ENCODE measurements around the gene FYN. TPM values are rescaled to one million over a fixed set of nuclear protein-coding genes. Genes with fewer than 3 reads are reported as not detected.
A peak's percentile ranks its signal among the peaks of the same experiment; 100 is the strongest.

The FYN gene
- total RNA-seq, 4 donors from 2014 or later: 143 to 219 (median 165) TPM

DNA sequence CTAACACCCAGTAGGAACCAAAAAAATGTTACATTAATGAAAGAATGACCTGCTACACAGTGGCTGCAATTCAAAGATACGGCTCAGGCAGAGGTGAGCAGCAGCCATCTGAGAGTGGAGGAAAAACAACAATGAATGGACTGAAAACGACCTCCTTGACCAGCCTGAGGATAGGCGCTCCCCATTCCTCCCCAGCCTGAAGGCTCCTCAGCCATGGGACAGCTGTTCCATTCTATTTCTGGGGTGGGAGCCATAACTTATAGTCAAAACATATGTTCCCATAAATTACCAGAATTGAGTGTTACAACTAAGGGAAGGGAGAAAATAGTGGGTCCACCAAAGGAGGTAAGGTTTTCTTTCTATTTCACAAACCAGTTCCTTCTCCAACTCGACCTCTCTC, 27.2 kb downstream of the FYN start:
- no peak overlapping the region for H3K4me3 ChIP-seq
- H3K27ac ChIP-seq: peak overlapping the region in 1 of 4 donors; percentile 77
- TF ChIP-seq POLR2A (IDR thresholded peaks at IDR 0.05): no peak
- TF ChIP-seq, protein P1, sequence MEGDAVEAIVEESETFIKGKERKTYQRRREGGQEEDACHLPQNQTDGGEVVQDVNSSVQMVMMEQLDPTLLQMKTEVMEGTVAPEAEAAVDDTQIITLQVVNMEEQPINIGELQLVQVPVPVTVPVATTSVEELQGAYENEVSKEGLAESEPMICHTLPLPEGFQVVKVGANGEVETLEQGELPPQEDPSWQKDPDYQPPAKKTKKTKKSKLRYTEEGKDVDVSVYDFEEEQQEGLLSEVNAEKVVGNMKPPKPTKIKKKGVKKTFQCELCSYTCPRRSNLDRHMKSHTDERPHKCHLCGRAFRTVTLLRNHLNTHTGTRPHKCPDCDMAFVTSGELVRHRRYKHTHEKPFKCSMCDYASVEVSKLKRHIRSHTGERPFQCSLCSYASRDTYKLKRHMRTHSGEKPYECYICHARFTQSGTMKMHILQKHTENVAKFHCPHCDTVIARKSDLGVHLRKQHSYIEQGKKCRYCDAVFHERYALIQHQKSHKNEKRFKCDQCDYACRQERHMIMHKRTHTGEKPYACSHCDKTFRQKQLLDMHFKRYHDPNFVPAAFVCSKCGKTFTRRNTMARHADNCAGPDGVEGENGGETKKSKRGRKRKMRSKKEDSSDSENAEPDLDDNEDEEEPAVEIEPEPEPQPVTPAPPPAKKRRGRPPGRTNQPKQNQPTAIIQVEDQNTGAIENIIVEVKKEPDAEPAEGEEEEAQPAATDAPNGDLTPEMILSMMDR (IDR thresholded peaks at IDR 0.05): no peak
- no peak for TF ChIP-seq EP300 (IDR thresholded peaks at IDR 0.05)
- no peaks in the 10 kb centered on the region for H3K27me3 ChIP-seq
- 59 to 68% methylated on average over 4 of the region's 4 CpGs for WGBS, 2 donors
- H3K36me3 ChIP-seq: no peaks in the 10 kb centered on the region
- peaks cover 0 to 100% (median 67%) of the 10 kb centered on the region in 4 donors for H3K4me1 ChIP-seq
- DNase-seq (ENCODE audit: low spot score in 2 of 2): no peak
- no peaks in the 10 kb centered on the region for H3K9me3 ChIP-seq

DNA sequence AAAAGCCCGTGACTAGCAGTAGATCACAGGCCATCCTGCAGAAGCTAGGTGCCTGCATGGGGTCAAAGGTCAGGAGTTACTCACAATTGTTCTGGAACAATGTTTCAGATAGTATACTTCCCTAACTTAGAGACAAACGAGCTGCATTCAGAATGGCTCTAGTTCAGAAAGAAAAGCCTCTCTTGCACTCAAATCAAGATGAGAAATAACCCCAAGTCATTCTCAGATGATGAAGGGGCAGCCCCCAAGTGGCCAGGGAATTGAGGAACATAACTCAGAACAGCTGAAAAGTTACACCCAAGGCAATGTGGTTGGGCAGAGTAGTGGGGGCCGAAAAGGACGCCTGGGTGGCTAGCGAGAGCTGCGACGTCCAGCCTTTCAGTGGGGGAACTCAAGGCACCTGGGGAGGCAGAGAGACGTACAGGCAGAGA, 27.8 kb downstream of the FYN start:
- peaks cover 0 to 100% (median 65%) of the 10 kb centered on the region in 4 donors for H3K4me1 ChIP-seq

DNA sequence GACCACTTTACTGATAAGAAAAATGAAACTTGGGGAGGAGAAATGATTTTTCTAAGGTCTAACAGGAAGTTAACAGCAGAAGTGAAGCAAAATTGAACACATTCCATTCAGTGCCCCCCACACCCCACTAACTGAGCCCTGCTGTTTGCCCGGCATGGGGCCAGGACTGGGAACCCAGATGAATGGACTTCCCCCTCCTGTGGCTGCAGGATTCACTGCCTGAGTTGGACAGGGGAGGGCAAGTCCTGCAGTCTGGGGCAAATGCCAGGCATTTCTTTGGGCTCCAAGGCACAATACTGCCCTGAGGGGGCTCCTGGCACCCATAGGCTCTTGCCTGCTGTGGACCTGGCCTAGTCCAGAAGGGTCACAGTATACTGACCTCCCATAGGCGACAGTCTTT, 28.3 kb downstream of the FYN start:
- Histone ChIP-seq H3K4me1 (peaks cover 0 to 100% (median 67%) of the 10 kb centered on the region in 4 donors), H3K9me3 (no peaks in the 10 kb centered on the region), H3K36me3 (no peaks in the 10 kb centered on the region), H3K4me3 (no peak overlapping the region), H3K27ac (peak overlapping the region in 3 of 4 donors; percentile 44 to 77 (median 67)), H3K27me3 (no peaks in the 10 kb centered on the region)
- TF ChIP-seq, protein P1 (IDR thresholded peaks at IDR 0.05): peak in 2 of 5 experiments; percentile 7 to 14
- no peak for TF ChIP-seq POLR2A (IDR thresholded peaks at IDR 0.05)
- 38 to 40% methylated on average over 2 of the region's 2 CpGs for WGBS, 2 donors
- DNase-seq (ENCODE audit: low spot score in 2 of 2): no peak

More for the DNA sequence above, 27.8 kb downstream of the FYN start:
- Histone ChIP-seq H3K27me3 (no peaks in the 10 kb centered on the region), H3K27ac (peak overlapping the region in 2 of 4 donors; percentile 67 to 77), H3K36me3 (no peaks in the 10 kb centered on the region), H3K9me3 (no peaks in the 10 kb centered on the region), H3K4me3 (no peak overlapping the region)
- TF ChIP-seq EP300 (IDR thresholded peaks at IDR 0.05) (no peak), POLR2A (IDR thresholded peaks at IDR 0.05) (no peak)
- TF ChIP-seq, protein P1 (IDR thresholded peaks at IDR 0.05): no peak
- DNase-seq (ENCODE audit: low spot score in 2 of 2): no peak
- WGBS, 2 donors: 57 to 60% methylated on average over 8 of the region's 8 CpGs

DNA sequence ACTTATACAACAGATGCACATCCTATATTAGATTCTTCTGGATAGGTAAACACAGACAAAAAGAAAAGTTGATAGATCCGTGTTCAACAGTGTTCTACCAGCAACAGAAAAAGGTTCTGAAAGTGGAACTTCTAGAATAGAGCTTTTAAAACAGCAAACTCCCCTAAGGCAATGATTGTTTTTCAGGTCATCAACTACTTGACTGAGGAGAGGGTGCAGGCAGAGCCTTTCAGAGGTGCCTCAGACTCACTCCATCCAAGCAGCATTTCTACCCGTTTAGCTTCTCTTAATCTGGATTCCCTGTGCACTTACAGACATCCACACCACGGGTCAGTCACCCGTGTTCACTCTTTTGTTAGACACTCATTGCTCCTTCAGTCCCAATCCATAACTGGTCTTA, 28.9 kb downstream of the FYN start:
- Histone ChIP-seq H3K36me3 (no peaks in the 10 kb centered on the region), H3K27me3 (no peaks in the 10 kb centered on the region), H3K4me3 (no peak overlapping the region), H3K27ac (peak overlapping the region in 3 of 4 donors; percentile 44 to 77 (median 67)), H3K4me1 (peaks cover 0 to 97% (median 63%) of the 10 kb centered on the region in 4 donors), H3K9me3 (no peaks in the 10 kb centered on the region)
- DNase-seq (ENCODE audit: low spot score in 2 of 2): no peak
- 42 to 49% methylated on average over 4 of the region's 4 CpGs for WGBS, 2 donors
- TF ChIP-seq, protein P1 (IDR thresholded peaks at IDR 0.05): no peak
- TF ChIP-seq POLR2A (IDR thresholded peaks at IDR 0.05): no peak
- no peak for TF ChIP-seq EP300 (IDR thresholded peaks at IDR 0.05)

DNA sequence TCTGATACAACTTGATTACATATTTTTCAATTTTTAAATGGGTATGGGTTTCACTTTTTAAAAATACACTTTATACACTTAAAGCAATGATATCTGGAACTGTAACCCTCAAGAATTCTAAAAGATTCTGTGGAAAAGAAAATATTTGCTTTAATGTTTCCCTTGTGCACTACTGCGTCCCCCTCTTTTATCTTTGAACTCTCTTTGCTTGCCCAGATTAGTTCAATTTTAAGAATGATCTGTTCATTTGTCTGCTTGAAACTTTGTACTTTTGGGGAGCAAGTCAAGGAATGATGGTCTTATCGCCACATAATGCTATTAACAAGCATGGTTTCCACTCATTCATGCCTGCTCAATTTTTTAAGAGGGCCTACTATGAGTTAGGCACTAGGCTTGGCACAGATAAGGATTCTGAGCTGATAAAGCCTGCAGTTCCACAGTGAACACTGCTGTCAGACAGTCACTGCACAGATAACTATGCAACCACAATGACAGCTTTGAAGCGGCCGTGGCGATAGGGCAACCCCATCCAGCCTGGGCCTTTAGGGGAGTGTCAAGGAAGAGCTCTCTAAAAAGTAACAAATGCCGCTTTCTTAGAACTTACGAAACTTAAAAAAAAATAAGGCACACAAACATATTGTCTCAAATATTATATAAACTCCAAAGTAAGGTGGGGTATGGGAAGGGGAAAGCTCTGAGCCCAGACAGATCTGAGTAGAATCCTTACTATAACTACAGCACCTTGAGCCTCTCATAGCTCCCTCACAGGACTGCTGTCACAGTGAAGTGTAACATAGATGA, 29.7 kb downstream of the FYN start:
- no peak for TF ChIP-seq EP300 (IDR thresholded peaks at IDR 0.05)
- no peak for TF ChIP-seq POLR2A (IDR thresholded peaks at IDR 0.05)
- TF ChIP-seq, protein P1 (IDR thresholded peaks at IDR 0.05): no peak
- 58 to 65% methylated on average over 7 of the region's 7 CpGs for WGBS, 2 donors
- DNase-seq (ENCODE audit: low spot score in 2 of 2): no peak
- no peaks in the 10 kb centered on the region for H3K9me3 ChIP-seq
- no peaks in the 10 kb centered on the region for H3K36me3 ChIP-seq
- H3K4me3 ChIP-seq: no peak overlapping the region
- peaks cover 0 to 97% (median 62%) of the 10 kb centered on the region in 4 donors for H3K4me1 ChIP-seq
- H3K27me3 ChIP-seq: no peaks in the 10 kb centered on the region
- H3K27ac ChIP-seq: peak overlapping the region in 3 of 4 donors; percentile 44 to 77 (median 67)

Data from tibial nerve (tissue), 4 donors.